ENCODE measurements around the gene KMT2E. TPM values are rescaled to one million over a fixed set of nuclear protein-coding genes. Genes with fewer than 3 reads are reported as not detected.

The KMT2E gene
- total RNA-seq, 4 donors from 2014 or later, result 90.6 to 187 (median 112) TPM

GRCh38 chr7:104998040-104998752 lies 15.8 kb upstream of the KMT2E start:
- WGBS, 2 donors (ENCODE audit: low coverage in 1 of 2), result 75 to 77% methylated on average over 3 of the region's 3 CpGs
- H3K27ac ChIP-seq, result no peak overlapping the region
- no peak for TF ChIP-seq POLR2A (IDR thresholded peaks at IDR 0.05)
- TF ChIP-seq, protein P1, sequence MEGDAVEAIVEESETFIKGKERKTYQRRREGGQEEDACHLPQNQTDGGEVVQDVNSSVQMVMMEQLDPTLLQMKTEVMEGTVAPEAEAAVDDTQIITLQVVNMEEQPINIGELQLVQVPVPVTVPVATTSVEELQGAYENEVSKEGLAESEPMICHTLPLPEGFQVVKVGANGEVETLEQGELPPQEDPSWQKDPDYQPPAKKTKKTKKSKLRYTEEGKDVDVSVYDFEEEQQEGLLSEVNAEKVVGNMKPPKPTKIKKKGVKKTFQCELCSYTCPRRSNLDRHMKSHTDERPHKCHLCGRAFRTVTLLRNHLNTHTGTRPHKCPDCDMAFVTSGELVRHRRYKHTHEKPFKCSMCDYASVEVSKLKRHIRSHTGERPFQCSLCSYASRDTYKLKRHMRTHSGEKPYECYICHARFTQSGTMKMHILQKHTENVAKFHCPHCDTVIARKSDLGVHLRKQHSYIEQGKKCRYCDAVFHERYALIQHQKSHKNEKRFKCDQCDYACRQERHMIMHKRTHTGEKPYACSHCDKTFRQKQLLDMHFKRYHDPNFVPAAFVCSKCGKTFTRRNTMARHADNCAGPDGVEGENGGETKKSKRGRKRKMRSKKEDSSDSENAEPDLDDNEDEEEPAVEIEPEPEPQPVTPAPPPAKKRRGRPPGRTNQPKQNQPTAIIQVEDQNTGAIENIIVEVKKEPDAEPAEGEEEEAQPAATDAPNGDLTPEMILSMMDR (IDR thresholded peaks at IDR 0.05), result no peak
- no peak for TF ChIP-seq POLR2AphosphoS5 (IDR thresholded peaks at IDR 0.05)
- TF ChIP-seq EP300 (IDR thresholded peaks at IDR 0.05), result no peak
- no peak overlapping the region for H3K4me3 ChIP-seq
- no peak for ATAC-seq
- no peaks in the 10 kb centered on the region for H3K27me3 ChIP-seq
- H3K9me3 ChIP-seq, result no peaks in the 10 kb centered on the region
- H3K4me1 ChIP-seq, result peaks cover 36 to 100% (median 42%) of the 10 kb centered on the region in 3 donors
- no peaks in the 10 kb centered on the region for H3K36me3 ChIP-seq

- peaks cover 34 to 100% (median 43%) of the 10 kb centered on the region in 3 donors for H3K4me1 ChIP-seq
- no peak overlapping the region for H3K4me3 ChIP-seq
- no peaks in the 10 kb centered on the region for H3K36me3 ChIP-seq
- peak overlapping the region in 1 of 4 donors; percentile 98 for H3K27ac ChIP-seq
- 35 to 45% methylated on average over 4 of the region's 4 CpGs for WGBS, 2 donors (ENCODE audit: low coverage in 1 of 2)
- no peaks in the 10 kb centered on the region for H3K27me3 ChIP-seq
- no peak for ATAC-seq
- TF ChIP-seq, protein P1 (IDR thresholded peaks at IDR 0.05), result no peak
- no peak for TF ChIP-seq EP300 (IDR thresholded peaks at IDR 0.05)
- TF ChIP-seq POLR2A (IDR thresholded peaks at IDR 0.05), result no peak
- TF ChIP-seq POLR2AphosphoS5 (IDR thresholded peaks at IDR 0.05), result no peak
- no peaks in the 10 kb centered on the region for H3K9me3 ChIP-seq
Observed at GRCh38 chr7:105000200-105000599, 13.8 kb upstream of the KMT2E start.

GRCh38 chr7:105000927-105001336 lies 13.1 kb upstream of the KMT2E start:
- H3K27ac ChIP-seq, result peak overlapping the region in 3 of 4 donors; percentile 49 to 98 (median 52)
- WGBS, 2 donors (ENCODE audit: low coverage in 1 of 2), result 80 to 91% methylated on average over 1 to 7 of the region's 18 CpGs

DNA sequence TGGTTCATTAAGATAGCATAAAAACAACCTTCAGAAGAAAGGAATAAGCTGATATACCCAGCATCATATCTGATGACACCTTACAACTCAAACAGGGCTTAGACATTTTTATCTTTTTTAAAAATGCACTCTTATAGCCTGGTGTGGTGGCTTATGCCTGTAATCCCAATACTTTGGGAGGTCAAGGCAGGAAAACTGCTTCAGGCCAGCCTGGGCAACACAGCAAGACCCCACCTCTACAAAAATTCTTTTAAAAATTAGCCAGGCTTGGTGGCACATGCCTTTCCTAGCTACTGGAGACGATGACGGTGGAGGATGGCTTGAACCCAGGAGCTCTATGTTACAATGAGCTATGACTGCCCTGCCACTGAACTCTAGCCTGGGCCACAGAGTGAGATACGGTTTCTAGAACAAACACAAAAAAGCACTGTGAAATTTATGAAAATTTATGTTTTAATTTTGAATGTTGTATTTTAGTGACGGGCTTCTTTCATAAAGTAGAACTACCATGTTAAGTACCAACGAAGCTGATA lies 12.3 kb upstream of the KMT2E start:
- Histone ChIP-seq H3K27ac (peak overlapping the region; percentile 36 to 98 (median 44)), H3K4me3 (no peak overlapping the region)
- 60 to 67% methylated on average over 5 of the region's 5 CpGs for WGBS, 2 donors (ENCODE audit: low coverage in 1 of 2)

More at GRCh38 chr7:105000927-105001336, 13.1 kb upstream of the KMT2E start:
- peaks cover 33 to 100% (median 44%) of the 10 kb centered on the region in 3 donors for H3K4me1 ChIP-seq
- H3K4me3 ChIP-seq, result no peak overlapping the region
- no peaks in the 10 kb centered on the region for H3K9me3 ChIP-seq
- H3K36me3 ChIP-seq, result no peaks in the 10 kb centered on the region
- no peaks in the 10 kb centered on the region for H3K27me3 ChIP-seq
- TF ChIP-seq EP300 (IDR thresholded peaks at IDR 0.05), result no peak
- ATAC-seq, result no peak

DNA sequence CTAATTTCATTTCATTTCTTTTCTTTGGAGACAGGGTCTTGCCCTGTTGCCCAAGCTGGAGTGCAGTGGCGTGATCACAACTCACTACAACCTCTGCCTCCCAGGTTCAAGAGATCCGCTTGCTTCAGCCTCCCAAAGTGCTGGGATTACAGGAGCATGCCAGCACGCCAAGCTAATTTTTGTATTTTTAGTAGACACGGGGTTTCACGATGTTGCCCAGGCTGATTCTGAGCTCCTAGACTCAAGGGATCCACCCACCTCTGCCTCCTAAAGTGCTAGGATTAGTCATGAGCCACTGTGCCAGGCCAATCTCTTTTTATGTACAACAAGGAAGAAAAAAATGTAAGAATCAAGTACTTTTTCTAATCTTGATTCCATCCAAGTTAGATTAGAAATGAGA lies 10.7 kb upstream of the KMT2E start:
- WGBS, 2 donors (ENCODE audit: low coverage in 1 of 2), result 8 to 19% methylated on average over 5 of the region's 5 CpGs
- H3K4me3 ChIP-seq, result peak overlapping the region; percentile 16 to 23
- peak; percentile 84 for ATAC-seq
- no peaks in the 10 kb centered on the region for H3K9me3 ChIP-seq
- H3K27me3 ChIP-seq, result no peaks in the 10 kb centered on the region
- H3K4me1 ChIP-seq, result peaks cover 31 to 100% (median 51%) of the 10 kb centered on the region in 3 donors
- H3K27ac ChIP-seq, result peak overlapping the region; percentile 71 to 98 (median 77)
- TF ChIP-seq POLR2AphosphoS5 (IDR thresholded peaks at IDR 0.05), result peak; percentile 51
- no peak for TF ChIP-seq EP300 (IDR thresholded peaks at IDR 0.05)
- H3K36me3 ChIP-seq, result no peaks in the 10 kb centered on the region

More for the DNA sequence above, 12.3 kb upstream of the KMT2E start:
- no peak for ATAC-seq
- peaks cover 33 to 100% (median 46%) of the 10 kb centered on the region in 3 donors for H3K4me1 ChIP-seq
- H3K36me3 ChIP-seq, result no peaks in the 10 kb centered on the region
- no peaks in the 10 kb centered on the region for H3K27me3 ChIP-seq
- TF ChIP-seq, protein P1 (IDR thresholded peaks at IDR 0.05), result no peak
- TF ChIP-seq EP300 (IDR thresholded peaks at IDR 0.05) (no peak), POLR2A (IDR thresholded peaks at IDR 0.05) (no peak), POLR2AphosphoS5 (IDR thresholded peaks at IDR 0.05) (no peak)
- H3K9me3 ChIP-seq, result no peaks in the 10 kb centered on the region
